BLaER1 (cell line): ENCODE measurements around the gene GNAI2.
"Not testable (repeated sequence)": the region's sequence is repeated elsewhere in the genome, so short reads cannot be mapped to it uniquely, and the experiment has no call there.

Source experiments
- H3K27ac ChIP-seq: shearing (Covaris generic); formaldehyde crosslinking; 2 replicates; pipeline ENCODE4 v1.8.1; 2022
- H3K27me3 ChIP-seq: shearing (Covaris generic); formaldehyde crosslinking; 2 replicates; pipeline ENCODE4 v1.8.1; 2022
- H3K36me3 ChIP-seq: shearing (Covaris generic); formaldehyde crosslinking; 2 replicates; pipeline ENCODE4 v1.8.1; 2022
- H3K4me1 ChIP-seq: shearing (Covaris generic); formaldehyde crosslinking; 2 replicates; pipeline ENCODE4 v1.8.1; 2022
- H3K4me2 ChIP-seq: shearing (Covaris generic); formaldehyde crosslinking; 2 replicates; pipeline ENCODE4 v1.8.1; 2022
- H3K4me3 ChIP-seq: shearing (Covaris generic); formaldehyde crosslinking; 2 replicates; pipeline ENCODE4 v1.8.1; 2022
- H3K9ac ChIP-seq: shearing (Covaris generic); formaldehyde crosslinking; 2 replicates; pipeline ENCODE4 v1.8.1; 2022
- H3K9me3 ChIP-seq: shearing (Covaris generic); formaldehyde crosslinking; 2 replicates; pipeline ENCODE4 v1.8.1; 2022
- H4K20me1 ChIP-seq: shearing (Covaris generic); formaldehyde crosslinking; 2 replicates; pipeline ENCODE4 v1.8.1; 2022
- Cebpa-rat ChIP-seq: shearing (Covaris generic); IDR thresholded peaks from 2 replicates; pipeline ENCODE4 v1.8.1; 2022

GNAI2 gene

DNA sequence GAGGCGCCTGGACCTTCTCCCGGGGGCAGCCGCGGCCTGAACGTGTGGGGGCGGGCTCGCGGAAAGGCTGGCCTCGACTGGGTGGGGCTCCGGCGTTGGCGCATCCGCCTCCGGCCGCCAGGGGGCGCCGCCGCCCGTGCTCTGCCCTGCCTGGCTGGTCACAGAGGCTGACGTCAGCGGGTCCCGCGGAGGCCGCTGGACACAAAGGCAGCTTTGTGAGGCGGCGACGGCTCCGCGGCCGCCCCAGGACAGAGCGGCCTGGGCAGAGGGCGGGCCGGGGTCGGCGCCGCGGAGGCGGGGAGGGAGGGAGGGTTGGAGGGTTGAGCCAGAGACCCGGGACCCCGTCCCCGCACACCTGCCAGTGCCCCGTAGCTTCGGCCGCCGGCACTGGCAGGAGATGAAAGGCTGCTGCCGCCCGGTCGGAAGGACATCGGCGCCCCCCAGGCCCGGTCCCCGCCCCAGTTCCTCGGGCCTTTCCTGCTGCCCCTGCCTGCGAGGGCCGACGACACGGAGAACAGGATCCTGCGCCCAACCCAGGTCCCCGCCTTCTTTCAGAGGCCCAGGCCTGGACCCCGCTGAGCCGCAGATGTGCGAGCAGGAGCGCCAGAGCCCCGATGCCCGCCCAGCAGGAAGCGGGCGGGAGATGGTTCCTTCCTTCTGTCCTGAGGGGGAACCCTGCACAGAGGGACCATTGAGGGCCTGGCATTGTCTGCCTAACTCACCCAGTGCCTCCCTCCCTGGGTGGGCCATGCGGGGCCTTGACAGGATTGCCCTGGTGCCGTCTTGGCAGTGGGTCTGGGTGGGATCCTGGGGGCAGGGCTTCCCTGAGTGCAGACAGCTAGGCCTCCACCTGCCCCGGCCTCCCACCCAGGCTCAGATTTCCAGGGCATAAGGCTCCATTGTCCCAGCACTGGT, 24.3 kb downstream of the GNAI2 start:
- Histone ChIP-seq H3K36me3 (peaks cover 48% of the 10 kb centered on the region), H3K9me3 (no peaks in the 10 kb centered on the region), H3K4me1 (peaks cover 63% of the 10 kb centered on the region), H3K4me2 (peak overlapping the region; percentile 99), H4K20me1 (peaks cover 36% of the 10 kb centered on the region), H3K9ac (peak overlapping the region; percentile 96), H3K4me3 (peak overlapping the region; percentile 75), H3K27ac (peak overlapping the region; percentile 97), H3K27me3 (no peaks in the 10 kb centered on the region)
- TF ChIP-seq Cebpa-rat: no peak

DNA sequence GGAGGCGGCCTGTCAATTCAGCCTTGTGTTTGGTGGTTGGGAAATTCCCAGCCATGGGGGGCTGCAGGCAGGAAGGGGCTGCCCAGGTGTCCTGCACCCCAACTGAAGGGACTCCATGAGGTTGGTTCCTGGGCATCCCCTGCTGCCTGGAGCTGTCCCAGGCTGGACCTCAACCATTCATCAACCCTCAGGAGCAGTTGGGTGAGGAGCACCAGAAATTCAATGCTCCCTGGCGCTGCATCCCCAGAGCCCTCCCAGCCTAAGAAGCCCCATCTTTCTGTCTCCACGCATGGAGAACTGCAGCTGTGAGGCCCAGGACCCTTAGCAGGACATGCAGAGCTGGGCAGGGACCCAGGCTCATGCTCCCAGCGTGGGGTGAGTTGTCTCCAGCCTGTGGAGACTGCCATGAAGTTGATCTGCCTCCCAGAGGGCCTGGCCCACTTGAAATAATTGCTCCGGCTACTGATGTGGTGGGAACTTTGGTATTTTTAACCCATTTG, 25.0 kb downstream of the GNAI2 start:
- TF ChIP-seq Cebpa-rat: no peak
- H3K4me1 ChIP-seq: peaks cover 66% of the 10 kb centered on the region
- peaks cover 30% of the 10 kb centered on the region for H4K20me1 ChIP-seq
- H3K4me3 ChIP-seq: peak overlapping the region; percentile 75
- H3K27ac ChIP-seq: peak overlapping the region; percentile 97
- H3K4me2 ChIP-seq: peak overlapping the region; percentile 99
- H3K36me3 ChIP-seq: peaks cover 41% of the 10 kb centered on the region
- no peaks in the 10 kb centered on the region for H3K9me3 ChIP-seq
- peak overlapping the region; percentile 96 for H3K9ac ChIP-seq
- H3K27me3 ChIP-seq: peaks cover 2% of the 10 kb centered on the region

DNA sequence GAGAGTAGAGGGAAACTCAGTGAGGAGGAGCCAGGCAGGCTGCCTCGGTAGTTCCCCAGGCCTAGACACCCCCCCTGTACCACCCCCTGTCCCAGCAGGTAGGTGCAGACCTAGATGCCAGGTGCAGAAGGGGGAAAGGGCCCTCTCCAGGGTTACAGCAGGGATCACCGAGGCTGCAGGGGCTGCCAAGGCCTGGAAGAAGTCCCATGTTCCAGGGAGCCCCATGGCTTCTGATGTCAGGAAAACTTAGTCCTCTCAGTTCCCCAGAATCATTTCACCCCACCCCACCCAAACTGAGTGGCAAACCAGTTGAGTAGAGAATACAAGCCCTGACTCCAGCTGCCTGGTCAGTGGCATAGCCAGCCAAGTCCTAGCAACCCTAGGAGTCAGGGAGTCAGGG, 25.5 kb downstream of the GNAI2 start:
- Histone ChIP-seq H3K9ac (peak overlapping the region; percentile 96), H4K20me1 (peaks cover 26% of the 10 kb centered on the region), H3K4me2 (peak overlapping the region; percentile 99), H3K9me3 (no peaks in the 10 kb centered on the region), H3K27me3 (peaks cover 7% of the 10 kb centered on the region), H3K27ac (peak overlapping the region; percentile 97), H3K36me3 (peaks cover 36% of the 10 kb centered on the region), H3K4me1 (peaks cover 68% of the 10 kb centered on the region), H3K4me3 (peak overlapping the region; percentile 75)
- no peak for TF ChIP-seq Cebpa-rat

DNA sequence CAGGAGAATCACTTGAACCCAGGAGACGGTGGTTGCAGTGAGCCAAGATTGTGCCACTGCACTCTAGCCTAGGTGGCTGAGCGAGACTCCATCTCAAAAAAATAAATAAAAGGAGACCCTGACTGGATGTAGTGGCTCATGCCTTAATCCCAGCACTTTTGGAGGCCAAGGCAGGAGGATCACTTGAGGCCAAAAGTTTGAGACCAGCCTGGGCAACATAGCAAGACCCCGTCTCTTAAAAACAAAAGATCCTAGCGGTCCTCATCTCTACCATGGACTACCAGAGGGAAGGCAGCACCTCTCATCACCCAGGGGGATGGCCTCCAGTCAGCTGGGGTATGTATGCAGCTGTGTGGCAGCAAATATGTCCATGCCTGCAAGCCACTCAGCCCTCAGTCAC, 26.2 kb downstream of the GNAI2 start:
- H3K4me1 ChIP-seq: peaks cover 75% of the 10 kb centered on the region
- H3K9me3 ChIP-seq, H3K4me3 ChIP-seq: not testable (repeated sequence)
- peak overlapping the region; percentile 99 for H3K4me2 ChIP-seq
- peaks cover 29% of the 10 kb centered on the region for H3K36me3 ChIP-seq
- H4K20me1 ChIP-seq: peaks cover 19% of the 10 kb centered on the region; the same call in 1 of the 2 replicates
- peak overlapping the region; percentile 96; the same call in 1 of the 2 replicates for H3K9ac ChIP-seq
- H3K27ac ChIP-seq: peak overlapping the region; percentile 97; the same call in 1 of the 2 replicates
- peaks cover 14% of the 10 kb centered on the region for H3K27me3 ChIP-seq

DNA sequence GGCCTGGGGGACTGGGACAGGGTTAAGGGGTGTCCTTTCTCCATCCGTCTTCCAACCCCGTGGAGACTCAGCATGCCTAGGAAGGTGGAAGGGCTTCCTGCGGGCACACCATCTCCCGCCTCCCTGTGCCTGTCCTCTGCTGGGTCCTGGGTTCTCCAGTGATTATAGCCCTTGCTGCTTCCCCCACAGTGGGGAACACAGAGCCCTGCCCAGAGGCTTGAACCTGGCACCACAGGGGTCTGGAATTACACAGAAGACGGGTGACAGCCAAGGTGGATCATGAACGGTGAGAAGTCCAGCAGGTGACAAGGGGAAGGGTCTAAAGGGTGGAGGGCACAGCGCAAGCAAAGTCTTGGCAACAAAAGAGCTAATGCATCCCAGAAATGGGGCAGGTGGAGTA, 26.8 kb downstream of the GNAI2 start:
- no peak overlapping the region for H3K9ac ChIP-seq
- no peaks in the 10 kb centered on the region for H3K9me3 ChIP-seq
- H3K4me2 ChIP-seq: peak overlapping the region; percentile 99; the same call in 1 of the 2 replicates
- no peak overlapping the region for H3K4me3 ChIP-seq
- H3K27ac ChIP-seq: peak overlapping the region; percentile 97; the same call in 1 of the 2 replicates
- H4K20me1 ChIP-seq: peaks cover 18% of the 10 kb centered on the region; the same call in 1 of the 2 replicates
- no peak for TF ChIP-seq Cebpa-rat
- peaks cover 19% of the 10 kb centered on the region for H3K27me3 ChIP-seq
- peaks cover 24% of the 10 kb centered on the region for H3K36me3 ChIP-seq
- H3K4me1 ChIP-seq: peaks cover 80% of the 10 kb centered on the region

DNA sequence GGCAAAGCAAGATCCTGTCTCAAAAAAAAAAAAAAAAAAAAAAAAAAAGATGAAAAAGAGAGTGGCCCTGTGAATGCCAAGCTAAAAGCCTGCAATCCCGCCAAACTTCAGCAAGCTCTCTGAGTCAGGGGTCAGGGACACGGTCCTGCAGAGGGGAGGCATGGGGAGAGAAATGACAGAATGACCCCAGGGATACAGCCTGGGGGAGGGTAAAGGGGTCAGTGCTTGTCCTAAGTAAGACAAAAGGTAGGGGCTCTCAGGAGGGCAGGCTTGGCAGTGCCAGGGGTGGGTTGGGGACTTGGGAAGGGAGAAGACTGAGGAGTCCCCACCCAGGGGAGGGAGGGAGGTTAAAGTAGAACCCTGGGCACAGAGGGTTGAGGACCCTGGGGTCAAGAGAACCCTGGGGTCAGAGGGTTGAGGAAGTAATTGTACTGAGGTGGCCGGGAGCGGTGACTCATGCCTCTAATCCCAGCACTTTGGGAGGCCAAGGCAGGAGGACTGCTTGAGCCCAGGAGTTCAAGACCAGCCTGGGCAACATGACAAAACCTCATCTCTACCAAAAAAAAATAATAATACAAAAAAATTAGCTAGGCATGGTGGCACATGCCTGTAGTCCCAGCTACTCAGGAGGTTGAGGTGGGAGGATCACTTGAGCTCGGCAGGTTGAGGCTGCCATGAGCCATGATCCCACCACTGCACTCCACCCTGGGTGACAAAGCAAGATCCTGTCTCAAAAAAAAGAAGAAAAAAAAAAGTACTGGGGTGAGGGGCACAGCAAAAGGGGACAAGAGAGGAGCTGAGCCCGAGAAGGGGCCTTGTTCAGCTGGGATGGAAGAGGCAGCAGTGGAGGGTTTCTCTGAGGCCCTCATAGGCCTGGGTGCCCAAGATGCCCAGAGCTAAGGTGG, 27.7 kb downstream of the GNAI2 start:
- no peak overlapping the region for H3K9ac ChIP-seq
- no peak for TF ChIP-seq Cebpa-rat
- peaks cover 29% of the 10 kb centered on the region for H3K27me3 ChIP-seq
- H3K4me1 ChIP-seq: peaks cover 80% of the 10 kb centered on the region
- H3K4me2 ChIP-seq: 0 out of 2 replicates have a peak overlapping the region, but pooled peaks have one; percentile 14
- no peaks in the 10 kb centered on the region for H3K9me3 ChIP-seq
- peaks cover 15% of the 10 kb centered on the region for H3K36me3 ChIP-seq
- H3K27ac ChIP-seq: no peak overlapping the region
- H3K4me3 ChIP-seq: no peak overlapping the region
- H4K20me1 ChIP-seq: peaks cover 10% of the 10 kb centered on the region; the same call in 1 of the 2 replicates

DNA sequence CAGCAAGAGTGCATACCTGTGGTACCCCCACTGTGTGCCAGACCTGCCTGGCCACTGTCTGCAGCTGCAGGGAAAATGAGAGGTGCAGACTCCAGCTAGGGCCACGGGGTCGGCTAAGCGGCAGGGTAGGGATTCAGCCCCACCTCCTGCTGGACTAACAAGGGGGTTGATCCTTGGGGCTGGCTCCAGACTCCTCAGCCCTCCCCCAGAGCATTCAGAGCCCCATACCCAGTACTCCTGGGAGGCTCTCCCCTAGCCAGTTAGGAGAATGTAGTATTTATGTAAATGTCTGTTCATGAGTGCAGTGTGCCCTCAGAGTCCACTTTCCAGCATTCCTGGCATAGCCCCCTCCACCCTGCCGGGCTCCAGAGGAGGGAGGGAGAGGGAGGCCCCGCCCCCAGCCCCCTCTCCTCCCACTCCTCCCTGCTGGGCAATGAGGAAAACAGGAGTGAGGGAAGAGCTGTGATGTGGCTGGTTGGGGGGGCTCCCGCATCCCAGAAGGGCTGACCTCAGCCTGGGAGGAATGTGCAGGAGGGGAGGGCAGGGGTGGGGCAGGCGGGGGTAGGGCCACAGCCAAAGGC, 28.5 kb downstream of the GNAI2 start:
- Histone ChIP-seq H3K9me3 (no peaks in the 10 kb centered on the region), H3K27me3 (peaks cover 36% of the 10 kb centered on the region), H3K4me2 (peak overlapping the region; percentile 14; the same call in 1 of the 2 replicates), H4K20me1 (0 out of 2 replicates have a peak, but pooled peaks cover 2% of the 10 kb centered on the region), H3K27ac (no peak overlapping the region), H3K36me3 (peaks cover 7% of the 10 kb centered on the region; the same call in 1 of the 2 replicates), H3K4me3 (no peak overlapping the region), H3K4me1 (peaks cover 80% of the 10 kb centered on the region), H3K9ac (no peak overlapping the region)
- no peak for TF ChIP-seq Cebpa-rat

DNA sequence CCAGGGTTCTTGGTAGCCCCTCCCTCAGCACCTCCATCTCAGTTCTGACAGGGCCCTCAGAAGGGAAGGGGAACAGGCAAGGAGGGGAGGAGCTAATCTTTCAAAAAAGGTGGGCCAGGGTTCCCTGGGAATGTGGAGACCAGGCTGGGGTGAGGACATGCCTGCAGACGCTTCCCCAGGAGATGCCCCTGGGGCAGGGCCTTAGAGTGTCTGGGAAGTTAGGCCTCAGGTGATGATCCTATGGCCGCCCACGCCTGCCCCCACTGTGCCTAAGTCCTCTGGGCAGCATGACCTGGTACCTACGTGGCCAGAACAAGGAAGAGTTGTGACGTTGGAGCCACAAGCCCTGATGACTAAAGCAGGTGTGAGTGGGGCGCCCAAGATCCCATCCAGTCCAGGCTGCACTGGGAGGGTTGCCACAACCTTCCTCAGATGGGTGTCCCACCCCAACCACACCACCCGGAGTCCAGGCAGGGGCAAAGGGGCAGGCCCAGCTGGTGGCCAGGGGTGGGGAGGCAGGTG, 29.0 kb downstream of the GNAI2 start:
- H3K9me3 ChIP-seq: no peaks in the 10 kb centered on the region
- H3K27ac ChIP-seq: no peak overlapping the region
- TF ChIP-seq Cebpa-rat: no peak
- H3K4me1 ChIP-seq: peaks cover 79% of the 10 kb centered on the region
- H3K9ac ChIP-seq: no peak overlapping the region
- peaks cover 37% of the 10 kb centered on the region for H3K27me3 ChIP-seq
- no peak overlapping the region for H3K4me3 ChIP-seq
- no peaks in the 10 kb centered on the region for H4K20me1 ChIP-seq
- H3K36me3 ChIP-seq: 0 out of 2 replicates have a peak, but pooled peaks cover 5% of the 10 kb centered on the region
- H3K4me2 ChIP-seq: no peak overlapping the region

DNA sequence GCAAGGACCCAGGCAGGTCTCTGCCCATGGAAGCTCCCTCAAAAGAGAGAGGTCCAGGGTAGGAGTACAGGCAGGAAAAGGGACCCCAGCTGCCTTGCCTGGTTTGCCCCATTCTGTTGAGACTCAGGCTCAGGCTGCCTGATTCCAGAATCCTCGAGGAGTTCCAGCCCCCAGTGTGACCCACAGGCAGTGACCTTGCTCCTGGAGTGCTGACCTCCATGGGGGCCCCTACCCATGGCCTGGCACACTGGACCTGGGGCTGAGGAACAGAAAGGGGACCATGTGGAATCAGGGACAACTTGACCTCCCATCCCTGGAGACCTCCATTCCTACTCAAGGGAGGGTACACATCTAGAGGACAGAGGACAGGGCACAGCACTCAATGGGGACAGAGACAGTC, 29.6 kb downstream of the GNAI2 start:
- Histone ChIP-seq H3K4me1 (peaks cover 76% of the 10 kb centered on the region), H3K27ac (no peak overlapping the region), H4K20me1 (no peaks in the 10 kb centered on the region), H3K4me3 (no peak overlapping the region), H3K36me3 (0 out of 2 replicates have a peak, but pooled peaks cover 5% of the 10 kb centered on the region), H3K4me2 (no peak overlapping the region), H3K9me3 (no peaks in the 10 kb centered on the region), H3K27me3 (peaks cover 37% of the 10 kb centered on the region), H3K9ac (no peak overlapping the region)
- TF ChIP-seq Cebpa-rat: no peak
